AG04450 (cell line): ENCODE results near the gene ETV6. TPM values are rescaled to one million over a fixed set of nuclear protein-coding genes. Genes with fewer than 3 reads are reported as not detected.

Experiments used
- CTCF ChIA-PET: fragments of 300-600, 350-600 bp; formaldehyde crosslinking; extraction: SDS; loops from one replicate; lab custom pipeline; 2022; ENCODE audit warnings: antibody characterized with exemption, inconsistent platforms; lab: Charles Lee
- POLR2A ChIA-PET: fragments of 350-600 bp; formaldehyde crosslinking; extraction: SDS; loops from one replicate; lab custom pipeline; 2021; ENCODE audit warnings: antibody characterized with exemption, inconsistent platforms; lab: Yijun Ruan, JAX
- DNase-seq: peaks from one replicate; pipeline ENCODE4 v3.0.0-alpha.2; 2011; ENCODE audit warnings: low read depth, low spot score
- H3K27ac ChIP-seq: one replicate; pipeline ENCODE4 v1.5.1; 2012; ENCODE audit warnings: low read depth, low read length, control low read depth
- H3K27me3 ChIP-seq: one replicate; pipeline ENCODE4 v1.6.0; 2012; ENCODE audit warnings: low read length; ENCODE audit not compliant: control insufficient read depth, insufficient read depth
- H3K4me3 ChIP-seq: 2 replicates; pipeline ENCODE4 v1.5.1; 2011; ENCODE audit warnings: mild to moderate bottlenecking, low read depth, low read length, control low read depth
- H3K9me3 ChIP-seq: 2 replicates; pipeline ENCODE4 v1.5.1; 2012; ENCODE audit warnings: low read length; ENCODE audit not compliant: control insufficient read depth, insufficient read depth
- polyA plus RNA-seq: library from polyadenylated mRNA; depleted of rRNA; stranded (reverse); fragments of >200 nt; gene quantifications from 2 replicates; pipeline ENCODE4 v1.2.3, GENCODE V29; 2011
- TF ChIP-seq, protein P1 (sequence below): IDR thresholded peaks from 2 replicates; pipeline ENCODE4 v1.5.1; 2011; ENCODE audit warnings: low read depth, low read length, control low read depth, inconsistent platforms

Gene ETV6
- polyA plus RNA-seq, 1 experiment: 7.9 TPM

DNA sequence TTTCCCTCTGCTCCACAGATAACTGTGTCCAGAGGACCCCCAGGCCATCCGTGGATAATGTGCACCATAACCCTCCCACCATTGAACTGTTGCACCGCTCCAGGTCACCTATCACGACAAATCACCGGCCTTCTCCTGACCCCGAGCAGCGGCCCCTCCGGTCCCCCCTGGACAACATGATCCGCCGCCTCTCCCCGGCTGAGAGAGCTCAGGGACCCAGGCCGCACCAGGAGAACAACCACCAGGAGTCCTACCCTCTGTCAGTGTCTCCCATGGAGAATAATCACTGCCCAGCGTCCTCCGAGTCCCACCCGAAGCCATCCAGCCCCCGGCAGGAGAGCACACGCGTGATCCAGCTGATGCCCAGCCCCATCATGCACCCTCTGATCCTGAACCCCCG is 219.9 kb downstream of the ETV6 start:
- no peak for DNase-seq
- ChIA-PET CTCF (no interaction called here), POLR2A (no interaction called here)
- Histone ChIP-seq H3K9me3 (peaks cover 4% of the 10 kb centered on the region; the same call in 1 of the 2 replicates), H3K27me3 (no peaks in the 10 kb centered on the region), H3K27ac (no peak overlapping the region), H3K4me3 (no peak overlapping the region)
- TF ChIP-seq, protein P1, sequence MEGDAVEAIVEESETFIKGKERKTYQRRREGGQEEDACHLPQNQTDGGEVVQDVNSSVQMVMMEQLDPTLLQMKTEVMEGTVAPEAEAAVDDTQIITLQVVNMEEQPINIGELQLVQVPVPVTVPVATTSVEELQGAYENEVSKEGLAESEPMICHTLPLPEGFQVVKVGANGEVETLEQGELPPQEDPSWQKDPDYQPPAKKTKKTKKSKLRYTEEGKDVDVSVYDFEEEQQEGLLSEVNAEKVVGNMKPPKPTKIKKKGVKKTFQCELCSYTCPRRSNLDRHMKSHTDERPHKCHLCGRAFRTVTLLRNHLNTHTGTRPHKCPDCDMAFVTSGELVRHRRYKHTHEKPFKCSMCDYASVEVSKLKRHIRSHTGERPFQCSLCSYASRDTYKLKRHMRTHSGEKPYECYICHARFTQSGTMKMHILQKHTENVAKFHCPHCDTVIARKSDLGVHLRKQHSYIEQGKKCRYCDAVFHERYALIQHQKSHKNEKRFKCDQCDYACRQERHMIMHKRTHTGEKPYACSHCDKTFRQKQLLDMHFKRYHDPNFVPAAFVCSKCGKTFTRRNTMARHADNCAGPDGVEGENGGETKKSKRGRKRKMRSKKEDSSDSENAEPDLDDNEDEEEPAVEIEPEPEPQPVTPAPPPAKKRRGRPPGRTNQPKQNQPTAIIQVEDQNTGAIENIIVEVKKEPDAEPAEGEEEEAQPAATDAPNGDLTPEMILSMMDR: no peak

DNA sequence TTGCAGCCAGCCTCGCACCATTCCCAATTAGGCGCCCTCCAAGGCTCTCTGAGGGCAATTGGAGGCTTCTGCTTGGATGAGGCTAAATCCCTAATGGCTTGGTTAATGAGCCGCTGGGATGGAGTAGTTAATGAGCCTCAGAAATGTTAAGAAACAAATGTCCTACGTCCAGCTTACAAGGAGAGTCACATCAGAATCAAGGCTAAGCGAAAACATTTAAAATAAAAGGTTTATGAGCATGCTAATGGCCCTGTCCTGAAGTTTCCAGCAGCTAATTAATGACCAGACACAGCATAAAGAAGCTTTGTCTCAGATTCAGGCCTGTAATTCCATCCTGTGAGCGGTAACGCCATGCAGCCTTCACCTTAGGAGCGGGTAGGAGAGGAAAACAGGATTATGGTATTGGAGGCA is 220.6 kb downstream of the ETV6 start:
- Histone ChIP-seq H3K9me3 (peaks cover 4% of the 10 kb centered on the region; the same call in 1 of the 2 replicates), H3K27ac (no peak overlapping the region), H3K4me3 (no peak overlapping the region), H3K27me3 (no peaks in the 10 kb centered on the region)
- ChIA-PET CTCF (interaction anchor here (0.7 kb wide), 1 partner anchor 246 kb away, joined by 3 read pairs; no protein-coding TSS in a partner anchor), POLR2A (interaction anchor here (0.5 kb wide), 1 partner anchor 10 kb away, joined by 5 read pairs; no protein-coding TSS in a partner anchor)
- TF ChIP-seq, protein P1: no peak
- DNase-seq: no peak

DNA sequence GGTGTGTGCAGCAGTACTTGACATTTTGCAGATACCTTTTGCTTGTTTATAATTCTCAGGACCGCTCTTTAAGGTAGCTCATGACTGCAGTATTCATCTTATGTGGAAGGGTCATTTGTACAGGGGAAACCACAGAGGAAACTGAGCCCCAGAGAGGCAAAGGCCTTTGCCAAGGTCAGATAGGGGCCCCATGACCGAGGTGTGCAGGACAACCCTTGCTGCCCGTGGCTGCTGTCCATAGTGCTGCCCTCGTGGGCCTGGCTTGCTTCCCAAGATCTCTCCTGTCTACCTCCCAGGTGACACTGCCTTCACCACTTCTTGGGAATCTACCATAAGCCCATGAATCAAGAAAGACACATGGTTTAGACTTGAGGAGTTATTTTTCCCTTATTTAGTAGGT is 222.6 kb downstream of the ETV6 start:
- TF ChIP-seq, protein P1: no peak
- no peak overlapping the region for H3K4me3 ChIP-seq
- DNase-seq: no peak
- CTCF ChIA-PET: no interaction called here
- H3K27me3 ChIP-seq: no peaks in the 10 kb centered on the region
- no peak overlapping the region for H3K27ac ChIP-seq
- no peaks in the 10 kb centered on the region for H3K9me3 ChIP-seq
- POLR2A ChIA-PET: no interaction called here

DNA sequence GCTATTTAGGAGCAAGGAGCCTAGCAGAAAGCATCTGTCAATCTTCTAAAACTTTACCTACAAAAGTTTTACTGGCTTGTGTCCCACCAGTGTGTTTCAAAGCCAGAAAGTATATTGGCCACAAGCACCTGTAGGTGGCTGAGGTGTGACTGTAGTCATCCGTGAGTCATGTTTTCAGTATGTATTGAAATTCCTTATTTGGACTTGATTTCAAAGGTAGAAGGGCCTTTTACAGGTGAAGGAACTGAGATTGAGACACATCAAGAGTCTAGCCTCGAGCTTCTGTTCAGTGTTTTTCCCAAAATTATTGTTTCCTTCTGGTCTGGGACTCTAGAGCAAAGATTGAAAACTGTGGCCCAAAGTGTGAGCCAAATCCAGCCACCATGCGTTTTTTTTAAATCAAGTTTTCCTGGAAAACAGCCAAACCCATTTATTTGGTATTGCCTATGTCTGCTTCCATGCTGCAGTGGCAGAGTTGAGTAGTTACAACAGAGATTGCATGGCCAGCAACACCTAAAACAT is 226.0 kb downstream of the ETV6 start:
- CTCF ChIA-PET: no interaction called here
- TF ChIP-seq, protein P1: no peak
- H3K4me3 ChIP-seq: no peak overlapping the region
- H3K9me3 ChIP-seq: no peaks in the 10 kb centered on the region
- no peak for DNase-seq
- no peaks in the 10 kb centered on the region for H3K27me3 ChIP-seq
- POLR2A ChIA-PET: no interaction called here
- no peak overlapping the region for H3K27ac ChIP-seq

DNA sequence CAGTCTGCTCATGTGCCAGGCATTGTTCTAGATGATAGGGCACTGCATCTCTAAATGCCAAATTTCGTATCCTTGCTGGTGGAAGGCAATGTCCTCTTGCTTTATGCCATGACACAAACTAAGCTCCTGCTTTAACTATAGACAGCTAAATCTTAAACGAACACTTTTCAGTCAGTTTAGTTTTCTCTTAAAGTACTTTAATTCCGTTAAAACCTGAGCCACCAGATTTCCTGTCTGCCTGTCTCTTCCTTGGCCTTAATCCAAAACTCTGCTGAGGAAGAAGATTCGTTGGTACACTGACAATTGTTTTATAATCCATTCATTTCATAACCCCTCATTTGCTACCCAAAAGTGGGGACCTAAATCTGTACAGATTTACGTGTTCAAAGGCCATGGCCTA is 226.8 kb downstream of the ETV6 start:
- POLR2A ChIA-PET: no interaction called here
- H3K9me3 ChIP-seq: no peaks in the 10 kb centered on the region
- H3K27ac ChIP-seq: no peak overlapping the region
- CTCF ChIA-PET: no interaction called here
- TF ChIP-seq, protein P1: no peak
- H3K4me3 ChIP-seq: no peak overlapping the region
- no peaks in the 10 kb centered on the region for H3K27me3 ChIP-seq
- no peak for DNase-seq
